HCT116 (cell line): ENCODE data around the gene ADCY10. TPM values are rescaled to one million over a fixed set of nuclear protein-coding genes. Genes with fewer than 3 reads are reported as not detected.

ENCODE experiments used
- ATAC-seq: fragments of 200-7000 bp; cut with Tn5 transposase; 2 replicates; pipeline ENCODE4 v1.9.1; 2020; ENCODE audit warnings: mild to moderate bottlenecking, moderate library complexity
- BruUV-seq: library from RNA; stranded (reverse); fragments of 400-500 nt; replicated peaks from 2 replicates; lab custom pipeline; 2021; lab: Mats Ljungman, UMichigan
- CTCF ChIA-PET: fragments of 300-600 bp; sonication (Branson Sonifier 250); formaldehyde crosslinking; loops from one replicate; lab custom pipeline; 2021; ENCODE audit warnings: antibody characterized with exemption; lab: Charles Lee
- POLR2A ChIA-PET: fragments of 300-600, 350-600 bp; sonication (Branson Sonifier 250); formaldehyde crosslinking; loops from one replicate; lab custom pipeline; 2021; ENCODE audit warnings: antibody characterized with exemption; lab: Charles Lee
- RAD21 ChIA-PET, 2 experiments: fragments of 300-600 bp; sonication (Branson Sonifier 250); formaldehyde crosslinking; loops; one replicate each; lab custom pipeline; 2023; ENCODE audit warnings: low total read pairs in 2 of 2; ENCODE audit not compliant: uncharacterized antibody in 2 of 2, unreplicated experiment in 2 of 2, low non-redundant PET in 1 of 2; lab: Charles Lee
- DNase-seq: peaks from one replicate; pipeline ENCODE4 v3.0.0-alpha.2; 2010; ENCODE audit warnings: low read depth, low spot score
- H2AFZ ChIP-seq: fragments of 200-600 bp; shearing (Covaris generic), sonication (generic); 2 replicates; pipeline ENCODE4 v1.6.1; 2017; ENCODE audit warnings: low read depth, mixed run types, mixed read lengths, antibody characterized with exemption, low read length; ENCODE audit not compliant: poor library complexity, severe bottlenecking
- H3K27ac ChIP-seq: 2 replicates; pipeline ENCODE4 v1.5.1; 2012; ENCODE audit warnings: low read depth, low read length
- H3K27me3 ChIP-seq: fragments of 200-600 bp; sonication (generic); 2 replicates; pipeline ENCODE4 v1.6.1; 2016; ENCODE audit warnings: mixed run types, low read length, mixed read lengths; ENCODE audit not compliant: insufficient read depth
- H3K36me3 ChIP-seq, 2 experiments: fragments of 200-500 bp in 1 of 2; fragments of 200-600 bp in 1 of 2; sonication (Bioruptor generic) in 1 of 2; sonication (generic) in 1 of 2; 2 replicates each; pipeline versions ENCODE4 v1.5.1 to v1.6.1; 2014 to 2016; ENCODE audit warnings: low read length in 2 of 2, inconsistent platforms in 1 of 2, mixed read lengths in 1 of 2, mixed run types in 1 of 2; ENCODE audit not compliant: insufficient read depth in 2 of 2, control insufficient read depth in 1 of 2
- H3K4me1 ChIP-seq, 2 experiments: fragments of 200-600 bp in 1 of 2; sonication (generic) in 1 of 2; 2 replicates each; pipeline versions ENCODE4 v1.5.1 to v1.6.1; 2012 to 2017; ENCODE audit warnings: low read length in 2 of 2, inconsistent platforms in 1 of 2, mild to moderate bottlenecking in 1 of 2, mixed read lengths in 1 of 2, mixed run types in 1 of 2, moderate library complexity in 1 of 2; ENCODE audit not compliant: insufficient read depth in 2 of 2, control insufficient read depth in 1 of 2
- H3K4me2 ChIP-seq: fragments of 200-600 bp; sonication (generic); 2 replicates; pipeline ENCODE4 v1.6.1; 2017; ENCODE audit warnings: mixed run types, low read length, mixed read lengths
- H3K4me3 ChIP-seq, 2 experiments: fragments of 200-600 bp in 1 of 2; sonication (generic) in 1 of 2; replicated peaks in 1 of 2; 2 replicates each; pipeline ENCODE4 v1.5.1; 2011 to 2016; ENCODE audit warnings: low read length in 2 of 2, control low read depth in 1 of 2, low read depth in 1 of 2, mild to moderate bottlenecking in 1 of 2, mixed read lengths in 1 of 2, mixed run types in 1 of 2
- H3K79me2 ChIP-seq: fragments of 200-600 bp; sonication (generic); 2 replicates; pipeline ENCODE4 v1.6.1; 2017; ENCODE audit warnings: mild to moderate bottlenecking, mixed run types, low read length, moderate library complexity, mixed read lengths; ENCODE audit not compliant: insufficient read depth
- H3K9ac ChIP-seq: fragments of 200-600 bp; sonication (generic); 2 replicates; pipeline ENCODE4 v1.6.1; 2016; ENCODE audit warnings: low read length, mixed read lengths
- H3K9me2 ChIP-seq: fragments of 200-600 bp; sonication (generic), shearing (Covaris generic); 2 replicates; pipeline ENCODE4 v1.6.1; 2017; ENCODE audit warnings: mixed run types, mild to moderate bottlenecking, moderate library complexity; ENCODE audit not compliant: insufficient read depth
- H3K9me3 ChIP-seq, 2 experiments: fragments of 200-500 bp in 1 of 2; fragments of 200-600 bp in 1 of 2; sonication (Bioruptor generic) in 1 of 2; sonication (generic) in 1 of 2; 2 replicates each; pipeline ENCODE4 v1.6.1; 2014 to 2017; ENCODE audit warnings: low read length in 2 of 2, mixed read lengths in 2 of 2, inconsistent platforms in 1 of 2, low read depth in 1 of 2, mild to moderate bottlenecking in 1 of 2, mixed run types in 1 of 2, moderate library complexity in 1 of 2; ENCODE audit not compliant: control insufficient read depth in 1 of 2, insufficient read depth in 1 of 2
- H4K20me1 ChIP-seq: fragments of 200-600 bp; sonication (generic), shearing (Covaris generic); 2 replicates; pipeline ENCODE4 v1.6.1; 2017; ENCODE audit warnings: mixed run types, mild to moderate bottlenecking, moderate library complexity; ENCODE audit not compliant: insufficient read depth
- CBX3 ChIP-seq: IDR thresholded peaks from 2 replicates; pipeline ENCODE4 v1.6.1; 2012; ENCODE audit warnings: low read depth
- EGR1 ChIP-seq: IDR thresholded peaks from 2 replicates; pipeline ENCODE4 v1.6.1; 2012; ENCODE audit warnings: low read depth
- EZH2 ChIP-seq: fragments of 200-600 bp; sonication (generic); IDR thresholded peaks from 2 replicates; pipeline ENCODE4 v1.6.1; 2017; ENCODE audit warnings: antibody characterized with exemption, mixed run types
- FOSL1 ChIP-seq: IDR thresholded peaks from 2 replicates; pipeline ENCODE4 v1.6.1; 2012; ENCODE audit warnings: low read depth
- POLR2A ChIP-seq: IDR thresholded peaks from 2 replicates; pipeline ENCODE4 v1.7.0; 2011; ENCODE audit warnings: borderline replicate concordance; ENCODE audit not compliant: insufficient read depth, insufficient read length; ENCODE audit errors: extremely low read depth
- POLR2AphosphoS5 ChIP-seq: IDR thresholded peaks from 2 replicates; pipeline ENCODE4 v1.6.1; 2011; ENCODE audit warnings: mild to moderate bottlenecking, low read depth, low read length, moderate library complexity
- SIN3A ChIP-seq: IDR thresholded peaks from 2 replicates; pipeline ENCODE4 v1.6.1; 2012; ENCODE audit warnings: low read depth
- TCF7L2 ChIP-seq: IDR thresholded peaks from 2 replicates; pipeline ENCODE4 v1.7.0; 2011; ENCODE audit warnings: borderline replicate concordance, inconsistent platforms; ENCODE audit not compliant: insufficient read depth, insufficient read length; ENCODE audit errors: extremely low read depth
- ZFX ChIP-seq: fragments of 450-650 bp; IDR thresholded peaks from 2 replicates; pipeline ENCODE4 v1.6.1; 2017
- intact Hi-C: fragments of 100-400 bp; cut with micrococcal nuclease; formaldehyde crosslinking; loops from 2 replicates; pipeline ENCODE4 v1.10.0; 2022
- total RNA-seq: library from RNA; stranded (reverse); gene quantifications from one replicate; pipeline ENCODE4 v1.2.1, GENCODE V29; 2021; ENCODE audit not compliant: unreplicated experiment
- TF ChIP-seq, protein P1 (sequence below): IDR thresholded peaks from 2 replicates; pipeline ENCODE4 v1.6.1; 2011; ENCODE audit warnings: mild to moderate bottlenecking, low read length, moderate library complexity; ENCODE audit not compliant: insufficient replicate concordance; ENCODE audit errors: extremely low read depth
- TF ChIP-seq, protein P2 (sequence below): IDR thresholded peaks from 2 replicates; pipeline ENCODE4 v1.6.1; 2012; ENCODE audit warnings: low read depth

Gene ADCY10
- total RNA-seq, 1 experiment from 2014 or later: 0.30 TPM

DNA sequence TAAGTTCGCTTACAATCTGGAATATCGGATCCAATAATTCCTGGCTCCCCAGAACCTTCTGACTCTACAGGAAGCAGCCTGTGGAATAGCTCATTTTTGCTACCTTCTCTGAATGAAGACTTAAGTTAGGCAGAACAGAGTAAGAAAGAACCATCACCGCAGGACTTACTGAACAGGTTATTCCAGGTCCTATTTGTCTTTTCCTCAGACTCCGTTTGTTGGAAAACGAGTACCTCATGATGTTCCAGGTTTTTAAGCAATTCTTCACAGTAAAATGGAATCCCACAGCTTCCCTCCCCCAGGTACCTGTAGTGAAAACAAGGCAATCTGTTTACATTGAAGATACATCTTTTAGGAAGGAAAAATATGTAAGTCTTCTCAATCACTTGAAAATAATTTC, 59.8 kb downstream of the ADCY10 start:
- no peaks in the 10 kb centered on the region for H3K79me2 ChIP-seq
- RAD21 ChIA-PET: no interaction called here
- intact Hi-C loops: loop anchor here (10.0 kb wide), 1 partner anchor 221 kb away; no protein-coding TSS in a partner anchor
- no peak overlapping the region for H3K4me3 ChIP-seq
- no peaks in the 10 kb centered on the region for H4K20me1 ChIP-seq
- H3K9me3 ChIP-seq: no peaks in the 10 kb centered on the region
- no peaks in the 10 kb centered on the region for H3K27me3 ChIP-seq
- no peak overlapping the region for H3K27ac ChIP-seq
- TF ChIP-seq POLR2A (no peak), POLR2AphosphoS5 (no peak), FOSL1 (no peak)
- TF ChIP-seq, protein P1, sequence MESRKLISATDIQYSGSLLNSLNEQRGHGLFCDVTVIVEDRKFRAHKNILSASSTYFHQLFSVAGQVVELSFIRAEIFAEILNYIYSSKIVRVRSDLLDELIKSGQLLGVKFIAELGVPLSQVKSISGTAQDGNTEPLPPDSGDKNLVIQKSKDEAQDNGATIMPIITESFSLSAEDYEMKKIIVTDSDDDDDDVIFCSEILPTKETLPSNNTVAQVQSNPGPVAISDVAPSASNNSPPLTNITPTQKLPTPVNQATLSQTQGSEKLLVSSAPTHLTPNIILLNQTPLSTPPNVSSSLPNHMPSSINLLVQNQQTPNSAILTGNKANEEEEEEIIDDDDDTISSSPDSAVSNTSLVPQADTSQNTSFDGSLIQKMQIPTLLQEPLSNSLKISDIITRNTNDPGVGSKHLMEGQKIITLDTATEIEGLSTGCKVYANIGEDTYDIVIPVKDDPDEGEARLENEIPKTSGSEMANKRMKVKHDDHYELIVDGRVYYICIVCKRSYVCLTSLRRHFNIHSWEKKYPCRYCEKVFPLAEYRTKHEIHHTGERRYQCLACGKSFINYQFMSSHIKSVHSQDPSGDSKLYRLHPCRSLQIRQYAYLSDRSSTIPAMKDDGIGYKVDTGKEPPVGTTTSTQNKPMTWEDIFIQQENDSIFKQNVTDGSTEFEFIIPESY: no peak
- TF ChIP-seq, all 23 proteins: peak for 0
- Histone ChIP-seq H3K4me1 (peaks cover 0 to 3% of the 10 kb centered on the region in 2 experiments; a peak in 1 of 4 replicates), H2AFZ (no peak overlapping the region), H3K36me3 (no peaks in the 10 kb centered on the region), H3K4me2 (no peak overlapping the region), H3K9me2 (no peaks in the 10 kb centered on the region), H3K9ac (no peak overlapping the region)
- ATAC-seq (no peak), DNase-seq (no peak)
- ChIA-PET POLR2A (no interaction called here), CTCF (interaction anchor here (0.7 kb wide), 1 partner anchor 228 kb away, joined by 3 read pairs; no protein-coding TSS in a partner anchor)
- no TSS peak for BruUV-seq

DNA sequence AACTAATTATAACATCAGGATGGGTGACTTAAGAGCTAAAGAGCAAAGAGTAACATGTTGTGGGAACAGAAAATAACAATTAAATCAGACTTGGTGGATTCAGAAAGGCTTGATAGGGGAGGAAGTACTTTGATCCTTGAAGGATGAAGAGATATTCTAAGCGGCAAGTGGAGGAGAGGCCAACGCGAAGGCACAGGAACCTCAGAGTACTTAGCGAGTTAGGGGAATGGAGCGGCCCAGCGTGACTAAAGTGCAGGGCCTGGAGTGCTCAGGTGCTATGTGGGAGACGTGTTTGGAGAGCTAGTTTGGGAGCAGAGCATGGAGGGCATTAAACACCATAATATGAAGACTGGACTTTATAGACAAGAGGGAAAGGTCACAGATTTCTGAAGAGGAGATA, 64.3 kb downstream of the ADCY10 start:
- no peak overlapping the region for H3K4me2 ChIP-seq
- H3K79me2 ChIP-seq: no peaks in the 10 kb centered on the region
- no peak overlapping the region for H3K9ac ChIP-seq
- H3K36me3 ChIP-seq: no peaks in the 10 kb centered on the region
- ChIA-PET POLR2A (no interaction called here), CTCF (no interaction called here), RAD21 (no interaction called here)
- H2AFZ ChIP-seq: no peak overlapping the region
- H3K4me1 ChIP-seq: no peaks in the 10 kb centered on the region
- intact Hi-C loops: loop anchor here (10.0 kb wide), 1 partner anchor 225 kb away; no protein-coding TSS in a partner anchor
- no peaks in the 10 kb centered on the region for H3K9me3 ChIP-seq
- TF ChIP-seq FOSL1 (no peak), CBX3 (no peak), POLR2AphosphoS5 (no peak), ZFX (no peak), TCF7L2 (no peak), EGR1 (no peak), EZH2 (no peak), SIN3A (no peak)
- TF ChIP-seq, protein P1: no peak
- TF ChIP-seq, protein P2, sequence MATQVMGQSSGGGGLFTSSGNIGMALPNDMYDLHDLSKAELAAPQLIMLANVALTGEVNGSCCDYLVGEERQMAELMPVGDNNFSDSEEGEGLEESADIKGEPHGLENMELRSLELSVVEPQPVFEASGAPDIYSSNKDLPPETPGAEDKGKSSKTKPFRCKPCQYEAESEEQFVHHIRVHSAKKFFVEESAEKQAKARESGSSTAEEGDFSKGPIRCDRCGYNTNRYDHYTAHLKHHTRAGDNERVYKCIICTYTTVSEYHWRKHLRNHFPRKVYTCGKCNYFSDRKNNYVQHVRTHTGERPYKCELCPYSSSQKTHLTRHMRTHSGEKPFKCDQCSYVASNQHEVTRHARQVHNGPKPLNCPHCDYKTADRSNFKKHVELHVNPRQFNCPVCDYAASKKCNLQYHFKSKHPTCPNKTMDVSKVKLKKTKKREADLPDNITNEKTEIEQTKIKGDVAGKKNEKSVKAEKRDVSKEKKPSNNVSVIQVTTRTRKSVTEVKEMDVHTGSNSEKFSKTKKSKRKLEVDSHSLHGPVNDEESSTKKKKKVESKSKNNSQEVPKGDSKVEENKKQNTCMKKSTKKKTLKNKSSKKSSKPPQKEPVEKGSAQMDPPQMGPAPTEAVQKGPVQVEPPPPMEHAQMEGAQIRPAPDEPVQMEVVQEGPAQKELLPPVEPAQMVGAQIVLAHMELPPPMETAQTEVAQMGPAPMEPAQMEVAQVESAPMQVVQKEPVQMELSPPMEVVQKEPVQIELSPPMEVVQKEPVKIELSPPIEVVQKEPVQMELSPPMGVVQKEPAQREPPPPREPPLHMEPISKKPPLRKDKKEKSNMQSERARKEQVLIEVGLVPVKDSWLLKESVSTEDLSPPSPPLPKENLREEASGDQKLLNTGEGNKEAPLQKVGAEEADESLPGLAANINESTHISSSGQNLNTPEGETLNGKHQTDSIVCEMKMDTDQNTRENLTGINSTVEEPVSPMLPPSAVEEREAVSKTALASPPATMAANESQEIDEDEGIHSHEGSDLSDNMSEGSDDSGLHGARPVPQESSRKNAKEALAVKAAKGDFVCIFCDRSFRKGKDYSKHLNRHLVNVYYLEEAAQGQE: no peak
- no peak for DNase-seq
- BruUV-seq: no TSS peak
- H3K27me3 ChIP-seq: no peaks in the 10 kb centered on the region
- H3K4me3 ChIP-seq: no peak overlapping the region
- no peaks in the 10 kb centered on the region for H3K9me2 ChIP-seq
- no peak overlapping the region for H3K27ac ChIP-seq
- no peaks in the 10 kb centered on the region for H4K20me1 ChIP-seq
- ATAC-seq: no peak
